ENCODE measurements around the gene PLK2. TPM values are rescaled to one million over a fixed set of nuclear protein-coding genes. Genes with fewer than 3 reads are reported as not detected.

The PLK2 gene
- total and polyA plus RNA-seq, 2 of the 8 experiments (the other 6 are each of a cell fraction or from before 2014, with no cell fraction given): 5.8 to 20.6 TPM

- Histone ChIP-seq H3K9me3 (ENCODE audit: insufficient read depth in 2 of 2, low read depth in 1 of 2, low read length in 1 of 2) (no peaks in the 10 kb centered on the region), H3K23ac (ENCODE audit: insufficient read length) (no peak overlapping the region), H3K36me3 (ENCODE audit: control insufficient read depth in 2 of 4, insufficient read depth in 4 of 4, low read length in 3 of 4) (no peaks in the 10 kb centered on the region), H2AFZ (ENCODE audit: low read length) (no peak overlapping the region), H4K20me1 (replicated peaks in 1 of 2; ENCODE audit: control insufficient read depth in 1 of 2, insufficient read depth in 2 of 2, low read length in 2 of 2) (no peaks in the 10 kb centered on the region), H3K4me2 (ENCODE audit: insufficient read depth in 1 of 2, low read depth in 2 of 2, low read length in 2 of 2) (peak overlapping the region; percentile 2 to 12; a peak in 2 of 4 replicates), H3K4me3 (ENCODE audit: extremely low read depth in 1 of 4, insufficient read depth in 2 of 4, low read depth in 3 of 4, low read length in 4 of 4) (peak overlapping the region in 1 of 4 experiments; percentile 18; a peak in 1 of 8 replicates), H2AK5ac (ENCODE audit: low read depth, low read length) (no peak overlapping the region), H3K27me3 (replicated peaks in 1 of 4; ENCODE audit: control insufficient read depth in 3 of 4, extremely low read depth in 1 of 4, insufficient read depth in 3 of 4, low read length in 3 of 4) (no peaks in the 10 kb centered on the region), H2BK120ac (replicated peaks; ENCODE audit: low read depth, low read length) (no peak overlapping the region), H4K8ac (ENCODE audit: extremely low read depth, insufficient read depth, low read length) (no peak overlapping the region), H3K79me1 (ENCODE audit: low read depth, low read length) (no peaks in the 10 kb centered on the region), H2BK15ac (ENCODE audit: low read length) (no peak overlapping the region), H3K79me2 (ENCODE audit: control insufficient read depth in 1 of 2, insufficient read depth in 2 of 2, low read length in 2 of 2) (no peaks in the 10 kb centered on the region), H3K56ac (replicated peaks; ENCODE audit: insufficient read length, low read depth, low read length) (no peak overlapping the region), H3K23me2 (ENCODE audit: low read depth, low read length) (no peaks in the 10 kb centered on the region), H3K4me1 (replicated peaks in 1 of 4; ENCODE audit: control insufficient read depth in 3 of 4, insufficient read depth in 4 of 4, low read length in 3 of 4) (peaks cover 0 to 14% (median 6%) of the 10 kb centered on the region in 4 experiments; a peak in 4 of 7 replicates), H3K18ac (ENCODE audit: extremely low read depth, low read length) (no peak overlapping the region), H2BK5ac (ENCODE audit: low read depth, low read length) (no peak overlapping the region), H2BK20ac (ENCODE audit: low read length) (no peak overlapping the region), H3K27ac (ENCODE audit: low read depth, low read length) (no peak overlapping the region), H4K5ac (ENCODE audit: insufficient read length, low read depth, low read length) (no peak overlapping the region), H2BK12ac (ENCODE audit: low read depth, low read length) (no peak overlapping the region), H3K4ac (replicated peaks; ENCODE audit: insufficient read length, low read depth, low read length) (no peak overlapping the region), H3K14ac (ENCODE audit: insufficient read length) (no peak overlapping the region), H3K9ac (replicated peaks in 1 of 4; ENCODE audit: extremely low read depth in 1 of 4, low read depth in 3 of 4, low read length in 3 of 4) (no peak overlapping the region), H4K91ac (replicated peaks; ENCODE audit: insufficient read length, low read length) (no peak overlapping the region)
- ChIA-PET POLR2A (ENCODE audit: partially characterized antibody) (no interaction called here), CTCF (ENCODE audit: partially characterized antibody) (interaction anchor here (0.6 kb wide), 1 partner anchor 645 kb away, joined by 3 read pairs; no protein-coding TSS in a partner anchor)
- WGBS, 2 experiments (ENCODE audit: extremely low coverage in 1 of 2, insufficient coverage in 1 of 2, insufficient read length in 1 of 2, insufficient replicate concordance in 2 of 2, low coverage in 1 of 2, low lambda C conversion rate in 2 of 2, missing lambda C conversion rate in 1 of 2): 2% methylated on average over 2 of the region's 2 CpGs; no CpG with 5 or more reads in 1 of the 2 experiments
- peak in 1 of 2 experiments; percentile 33 for DNase-seq (ENCODE audit: low read depth in 1 of 2, low spot score in 2 of 2)
- peak; percentile 92 for FAIRE-seq
- TF ChIP-seq NRF1 (IDR thresholded peaks at IDR 0.05; ENCODE audit: low read depth, low read length) (no peak), ATF3 (IDR thresholded peaks at IDR 0.05; ENCODE audit: insufficient read depth, low read depth, low read length) (no peak), PHF8 (conservative IDR thresholded peaks at IDR 0.05; ENCODE audit: low read depth, low read length) (no peak), GABPA (IDR thresholded peaks at IDR 0.05; ENCODE audit: borderline replicate concordance, insufficient read depth, low read length) (no peak), TAF1 (IDR thresholded peaks at IDR 0.05; ENCODE audit: low read depth, low read length) (no peak), TBP (IDR thresholded peaks at IDR 0.05; ENCODE audit: low read depth, low read length) (no peak), NANOG (IDR thresholded peaks at IDR 0.05; ENCODE audit: insufficient read depth, low read depth, low read length, poor library complexity, severe bottlenecking) (peak; percentile 33), EZH2 (IDR thresholded peaks at IDR 0.05; ENCODE audit: low read depth, low read length, severe bottlenecking) (no peak), SAP30 (IDR thresholded peaks at IDR 0.05; ENCODE audit: insufficient read depth, insufficient replicate concordance, low read length) (no peak), TCF12 (IDR thresholded peaks at IDR 0.05; ENCODE audit: low read depth, low read length) (no peak), RAD21 (IDR thresholded peaks at IDR 0.05 in 1 of 2, conservative IDR thresholded peaks at IDR 0.05 in 1 of 2; ENCODE audit: low read depth in 2 of 2, low read length in 2 of 2) (no peak), SP2 (IDR thresholded peaks at IDR 0.05; ENCODE audit: low read length) (no peak), JUND (IDR thresholded peaks at IDR 0.05; ENCODE audit: low read length) (0 out of 2 replicates have a peak, but pooled peaks have one; percentile 65)
Measured at GRCh38 chr5:58406394-58406793, 53.5 kb downstream of the PLK2 start.
